Mucosa of stomach (tissue), 1 donor: ENCODE data around the gene TLR5.

Experiments
- H3K27me3 ChIP-seq: one replicate; pipeline ENCODE4 v1.7.0; 2013; ENCODE audit warnings: mild to moderate bottlenecking, low read length; ENCODE audit not compliant: control insufficient read depth, insufficient read depth
- H3K36me3 ChIP-seq: one replicate; pipeline ENCODE4 v1.7.0; 2013; ENCODE audit warnings: low read length; ENCODE audit not compliant: control insufficient read depth, insufficient read depth
- H3K4me1 ChIP-seq: one replicate; pipeline ENCODE4 v1.7.0; 2013; ENCODE audit warnings: mild to moderate bottlenecking, low read length; ENCODE audit not compliant: control insufficient read depth, insufficient read depth
- H3K4me3 ChIP-seq: one replicate; pipeline ENCODE4 v1.7.0; 2013; ENCODE audit warnings: low read length
- H3K9ac ChIP-seq: one replicate; pipeline ENCODE4 v1.7.0; 2013; ENCODE audit warnings: mild to moderate bottlenecking, low read length, moderate library complexity
- H3K9me3 ChIP-seq: one replicate; pipeline ENCODE4 v1.7.0; 2013; ENCODE audit warnings: mild to moderate bottlenecking, low read length, moderate library complexity; ENCODE audit not compliant: control insufficient read depth
- donor health status: Pancreatic carcinoma.

The TLR5 gene

GRCh38 chr1:223144914-223145313, 1.9 kb upstream of the TLR5 start:
- Histone ChIP-seq H3K4me3 (no peak overlapping the region), H3K9ac (no peak overlapping the region), H3K4me1 (peaks cover 26% of the 10 kb centered on the region), H3K9me3 (no peaks in the 10 kb centered on the region), H3K27me3 (no peaks in the 10 kb centered on the region), H3K36me3 (no peaks in the 10 kb centered on the region)

GRCh38 chr1:223144431-223144830, 1.4 kb upstream of the TLR5 start:
- peaks cover 26% of the 10 kb centered on the region for H3K4me1 ChIP-seq
- no peaks in the 10 kb centered on the region for H3K9me3 ChIP-seq
- H3K27me3 ChIP-seq, result no peaks in the 10 kb centered on the region
- no peak overlapping the region for H3K4me3 ChIP-seq
- H3K9ac ChIP-seq, result no peak overlapping the region
- H3K36me3 ChIP-seq, result no peaks in the 10 kb centered on the region

GRCh38 chr1:223143537-223144248, 645 bp upstream of the TLR5 start:
- no peaks in the 10 kb centered on the region for H3K36me3 ChIP-seq
- no peaks in the 10 kb centered on the region for H3K9me3 ChIP-seq
- H3K4me1 ChIP-seq, result peaks cover 26% of the 10 kb centered on the region
- no peaks in the 10 kb centered on the region for H3K27me3 ChIP-seq
- no peak overlapping the region for H3K4me3 ChIP-seq
- H3K9ac ChIP-seq, result peak overlapping the region; percentile 76

GRCh38 chr1:223142269-223142668, 779 bp downstream of the TLR5 start:
- Histone ChIP-seq H3K4me3 (peak overlapping the region; percentile 44), H3K4me1 (peaks cover 30% of the 10 kb centered on the region), H3K9me3 (no peaks in the 10 kb centered on the region), H3K9ac (peak overlapping the region; percentile 76), H3K27me3 (no peaks in the 10 kb centered on the region), H3K36me3 (no peaks in the 10 kb centered on the region)

GRCh38 chr1:223140611-223141405, 2.2 kb downstream of the TLR5 start:
- Histone ChIP-seq H3K9ac (no peak overlapping the region), H3K36me3 (no peaks in the 10 kb centered on the region), H3K4me3 (no peak overlapping the region), H3K9me3 (no peaks in the 10 kb centered on the region), H3K27me3 (no peaks in the 10 kb centered on the region), H3K4me1 (peaks cover 30% of the 10 kb centered on the region)

- Histone ChIP-seq H3K27me3 (no peaks in the 10 kb centered on the region), H3K4me1 (peaks cover 32% of the 10 kb centered on the region), H3K4me3 (no peak overlapping the region), H3K9ac (no peak overlapping the region), H3K36me3 (no peaks in the 10 kb centered on the region), H3K9me3 (no peaks in the 10 kb centered on the region)
Measured at GRCh38 chr1:223137455-223138085, 5.5 kb downstream of the TLR5 start.

GRCh38 chr1:223136086-223136485, 7.0 kb downstream of the TLR5 start:
- Histone ChIP-seq H3K4me1 (peaks cover 24% of the 10 kb centered on the region), H3K4me3 (no peak overlapping the region), H3K9ac (no peak overlapping the region), H3K36me3 (no peaks in the 10 kb centered on the region), H3K27me3 (no peaks in the 10 kb centered on the region), H3K9me3 (no peaks in the 10 kb centered on the region)

- Histone ChIP-seq H3K4me1 (peaks cover 24% of the 10 kb centered on the region), H3K4me3 (no peak overlapping the region), H3K9me3 (no peaks in the 10 kb centered on the region), H3K9ac (no peak overlapping the region), H3K36me3 (no peaks in the 10 kb centered on the region), H3K27me3 (no peaks in the 10 kb centered on the region)
Measured at GRCh38 chr1:223135176-223135942, 7.7 kb downstream of the TLR5 start.

- H3K9ac ChIP-seq, result no peak overlapping the region
- H3K36me3 ChIP-seq, result no peaks in the 10 kb centered on the region
Measured at GRCh38 chr1:223133824-223134435, 9.1 kb downstream of the TLR5 start.

GRCh38 chr1:223133306-223133823, 9.7 kb downstream of the TLR5 start:
- H3K9ac ChIP-seq, result no peak overlapping the region
- H3K9me3 ChIP-seq, result no peaks in the 10 kb centered on the region
- no peaks in the 10 kb centered on the region for H3K27me3 ChIP-seq
- no peak overlapping the region for H3K4me3 ChIP-seq
- H3K4me1 ChIP-seq, result peaks cover 24% of the 10 kb centered on the region
- no peaks in the 10 kb centered on the region for H3K36me3 ChIP-seq

More at GRCh38 chr1:223133824-223134435, 9.1 kb downstream of the TLR5 start:
- no peak overlapping the region for H3K4me3 ChIP-seq
- peaks cover 24% of the 10 kb centered on the region for H3K4me1 ChIP-seq
- no peaks in the 10 kb centered on the region for H3K9me3 ChIP-seq
- H3K27me3 ChIP-seq, result no peaks in the 10 kb centered on the region

- peaks cover 10% of the 10 kb centered on the region for H3K4me1 ChIP-seq
- no peaks in the 10 kb centered on the region for H3K36me3 ChIP-seq
- no peaks in the 10 kb centered on the region for H3K9me3 ChIP-seq
- H3K4me3 ChIP-seq, result no peak overlapping the region
- no peak overlapping the region for H3K9ac ChIP-seq
- H3K27me3 ChIP-seq, result no peaks in the 10 kb centered on the region
Measured at GRCh38 chr1:223129229-223129901, 13.7 kb downstream of the TLR5 start.
